HG03442 (cell line): ENCODE data around the gene ELL.
A peak's percentile ranks its signal among the peaks of the same experiment; 100 is the strongest.

Source experiments
- ATAC-seq: cut with Tn5 transposase; IDR thresholded peaks from one replicate; pipeline ENCODE4 v1.9.1; 2021; ENCODE audit warnings: mild to moderate bottlenecking, moderate library complexity; ENCODE audit not compliant: unreplicated experiment

ELL gene

DNA sequence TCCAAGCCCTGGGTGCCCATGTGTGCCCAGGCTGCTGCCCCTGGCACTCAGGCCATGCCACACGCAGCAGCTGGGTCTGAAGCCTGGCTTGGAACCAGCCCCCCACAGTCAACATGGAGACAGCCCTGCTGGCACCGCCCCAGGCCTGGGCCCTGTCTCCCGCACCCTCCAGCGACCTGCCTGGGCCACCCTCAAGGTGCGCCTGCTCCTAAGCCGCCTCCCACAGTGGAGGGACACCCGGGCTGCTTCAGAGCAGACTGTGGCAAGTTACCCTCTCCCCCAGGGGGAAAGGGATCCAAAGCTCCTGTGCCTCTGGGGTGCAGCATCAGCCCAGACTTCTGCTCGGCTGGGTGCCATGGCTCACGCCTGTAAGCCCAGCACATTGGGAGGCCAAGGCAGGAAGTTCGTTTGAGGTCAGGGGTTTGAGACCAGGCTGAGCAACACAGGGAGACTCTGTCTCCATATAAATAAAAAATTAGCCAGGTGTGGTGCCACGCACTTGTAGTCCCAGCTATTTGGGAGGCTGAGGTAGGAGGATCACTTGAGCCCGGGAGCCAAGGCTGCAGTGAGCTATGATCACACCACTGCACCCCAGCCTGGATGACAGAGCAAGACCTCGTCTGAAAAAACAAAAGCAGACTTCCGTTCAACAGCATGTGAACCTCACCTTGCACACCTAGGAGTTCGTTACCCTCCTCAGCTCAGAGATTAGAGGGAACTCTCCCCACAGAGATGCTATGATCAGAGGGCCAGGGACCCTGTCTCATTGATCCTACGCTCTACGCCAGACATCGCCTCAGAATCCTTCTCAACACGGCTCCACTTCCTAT lies 15.6 kb downstream of the ELL start:
- no peak for ATAC-seq

DNA sequence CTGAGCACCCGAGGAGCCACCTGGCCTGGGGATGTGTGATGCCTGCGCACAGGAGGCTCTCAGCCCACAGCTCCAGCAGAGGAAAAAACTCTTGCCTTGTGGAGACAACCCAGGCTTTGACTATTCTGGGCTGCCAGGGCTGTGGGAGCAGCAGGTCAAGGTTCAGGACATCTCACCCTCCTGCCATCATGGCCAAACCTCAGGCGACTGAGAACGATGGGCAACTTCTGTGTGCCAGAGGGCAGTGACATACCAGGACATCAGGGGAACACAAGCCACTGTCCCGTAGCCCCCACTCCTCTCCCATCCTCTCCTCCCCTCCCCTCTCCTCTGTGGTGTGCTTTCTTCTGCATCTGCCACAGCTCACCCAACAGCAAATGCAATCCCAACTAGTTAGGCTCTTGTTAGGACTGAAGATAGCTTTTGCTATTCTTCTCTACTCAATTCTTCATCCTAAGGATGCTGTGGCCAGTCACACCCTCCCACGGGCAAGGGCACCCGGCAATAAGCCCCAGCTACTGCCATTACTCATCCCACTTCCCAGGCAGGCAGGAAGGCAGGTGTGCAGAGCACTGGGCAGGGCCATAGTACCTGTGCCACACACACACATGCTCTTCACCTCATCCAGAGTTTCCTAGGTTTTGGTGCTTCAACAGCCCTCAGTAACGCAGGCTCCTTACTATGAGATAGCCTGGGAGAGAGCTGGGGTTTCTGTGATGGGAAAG lies 16.8 kb downstream of the ELL start:
- ATAC-seq = no peak

DNA sequence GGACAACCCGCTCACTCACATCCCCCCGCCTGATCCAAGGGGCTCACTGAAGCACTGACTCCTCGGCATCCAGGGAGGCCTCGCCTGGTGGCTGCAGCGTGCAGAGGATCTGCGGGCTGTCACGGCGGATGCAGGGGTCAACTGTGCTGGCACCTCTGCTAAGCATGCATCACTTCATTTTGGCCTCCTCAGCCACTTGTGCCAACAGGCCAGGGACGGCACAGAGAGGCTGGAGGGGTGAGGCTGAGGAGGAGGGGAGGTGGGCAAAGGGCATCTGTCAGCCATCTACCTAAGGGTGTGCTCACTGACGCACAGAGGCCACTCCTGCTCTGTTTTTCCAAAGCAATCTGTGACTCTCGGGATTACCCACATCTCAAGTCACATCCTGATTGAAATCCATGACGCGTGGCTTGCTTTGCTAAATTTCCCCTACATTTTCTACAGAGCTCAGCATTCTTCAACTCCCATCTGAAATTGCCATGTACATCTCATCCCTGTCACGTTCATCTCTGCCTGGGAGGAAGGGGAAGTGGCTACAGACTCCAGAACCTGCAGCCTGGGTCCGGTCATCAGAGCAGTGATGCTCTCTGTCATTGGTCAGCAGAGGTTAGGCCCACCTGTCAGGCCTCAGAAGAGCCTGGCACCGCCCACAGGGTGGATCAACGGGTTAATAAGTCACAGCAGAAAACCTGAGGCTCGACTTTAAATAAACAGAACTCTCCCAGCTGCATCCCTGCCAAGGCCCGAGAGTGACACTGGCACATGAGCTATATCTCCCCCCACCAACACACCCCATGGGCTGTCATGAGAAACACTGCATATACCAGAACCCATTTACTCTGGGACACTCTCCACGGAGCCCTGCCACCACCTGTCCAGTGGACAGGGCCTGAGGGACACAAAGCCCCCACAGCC lies 17.6 kb downstream of the ELL start:
- no peak for ATAC-seq

DNA sequence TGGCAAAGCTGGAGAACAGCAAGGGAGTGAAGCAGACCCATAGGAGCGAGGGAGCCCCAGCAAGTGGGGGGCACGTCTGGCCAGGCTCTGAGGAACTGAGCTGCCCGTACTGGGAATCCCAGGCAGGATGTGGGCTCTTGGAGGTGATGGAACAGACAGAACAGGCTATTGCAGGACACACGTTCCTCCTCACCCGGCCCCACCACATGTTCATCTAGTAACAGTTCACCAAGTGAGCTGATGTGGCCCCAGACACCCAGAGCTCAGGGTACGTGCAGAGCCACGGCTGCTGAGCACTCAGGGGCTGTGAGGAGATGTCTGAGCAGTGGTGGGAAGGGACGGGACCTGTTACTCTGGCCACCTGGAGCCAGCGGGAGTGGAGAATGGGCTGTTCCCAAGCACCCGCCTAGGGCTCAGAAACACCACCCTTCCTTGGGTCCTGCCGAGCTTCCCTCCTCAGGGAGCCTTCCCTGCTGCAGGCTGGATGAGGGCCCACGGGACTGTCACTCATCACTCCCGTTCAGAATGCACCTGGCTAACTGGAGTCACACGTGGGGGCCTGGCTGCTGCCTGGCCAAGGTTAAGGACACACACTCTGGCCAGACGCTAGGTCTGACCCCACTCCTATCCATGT lies 18.4 kb downstream of the ELL start:
- no peak for ATAC-seq

DNA sequence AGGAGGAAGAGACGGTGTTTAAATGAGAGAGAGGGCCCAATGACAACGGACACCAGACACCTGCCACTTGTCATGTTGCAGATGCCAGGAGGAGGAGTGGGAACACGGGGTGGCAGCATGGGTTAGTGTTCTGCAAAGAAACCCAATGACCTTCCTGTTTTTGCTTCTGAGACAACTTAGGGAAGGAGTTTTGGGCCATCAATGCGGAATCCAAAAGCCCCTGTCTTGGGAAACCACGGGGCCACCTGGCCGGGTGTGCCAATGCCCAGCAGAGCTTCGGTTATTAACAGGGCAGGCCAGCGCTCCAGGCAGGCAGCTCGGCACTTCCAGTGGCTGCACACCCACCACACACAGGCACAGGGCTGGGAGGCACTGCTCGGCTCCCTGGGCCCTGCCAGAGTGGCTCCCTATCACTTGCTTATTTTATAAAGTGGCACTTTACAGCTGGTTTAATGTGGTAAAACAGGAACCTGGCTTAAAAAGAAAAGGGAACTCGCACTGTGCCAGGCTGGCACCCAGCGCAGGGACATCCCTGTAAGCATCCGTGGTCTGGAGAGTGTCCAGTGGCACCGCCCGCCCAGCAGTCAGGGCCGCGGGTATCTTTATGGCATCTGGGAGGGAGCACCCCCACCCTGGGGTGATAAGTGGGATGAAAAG lies 19.1 kb downstream of the ELL start:
- no peak for ATAC-seq

DNA sequence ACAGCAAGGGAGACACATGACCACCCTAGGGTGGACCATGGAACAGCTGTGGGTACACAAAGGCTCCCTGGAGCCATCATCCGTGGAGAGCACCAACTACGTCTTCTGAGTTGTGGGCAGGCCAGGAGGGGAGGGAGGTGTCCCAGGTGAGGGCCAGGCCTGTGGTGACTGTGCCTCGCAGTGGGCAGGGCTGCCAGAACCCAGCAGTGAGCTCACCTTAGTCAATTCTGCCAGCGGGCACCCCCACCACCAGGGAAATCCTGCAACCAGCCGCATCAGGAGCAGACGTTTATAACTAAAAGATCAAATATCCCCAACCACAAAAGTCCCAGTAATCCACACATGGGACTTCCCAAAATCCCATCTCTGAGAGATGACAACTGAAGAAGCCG lies 19.6 kb downstream of the ELL start:
- ATAC-seq = no peak

DNA sequence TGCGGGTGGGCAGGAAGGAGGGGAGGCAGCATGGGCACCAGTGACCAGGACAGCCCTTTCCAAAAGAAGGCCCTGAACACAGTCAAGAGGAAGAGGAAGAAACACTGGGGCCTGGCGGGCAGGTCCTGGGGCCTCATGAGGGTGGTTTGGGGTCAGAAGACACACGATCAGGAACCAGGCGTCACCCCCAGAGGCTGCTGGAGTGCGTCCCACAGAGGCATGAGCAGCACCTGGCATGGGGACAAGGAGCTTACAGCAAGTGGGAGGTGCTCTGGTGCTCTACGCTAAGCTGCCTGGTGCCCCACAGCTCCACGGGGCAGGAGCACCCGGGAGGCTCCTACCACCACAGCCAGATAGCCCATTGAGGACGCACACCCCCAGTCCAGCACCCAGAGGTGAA lies 20.0 kb downstream of the ELL start:
- no peak for ATAC-seq

DNA sequence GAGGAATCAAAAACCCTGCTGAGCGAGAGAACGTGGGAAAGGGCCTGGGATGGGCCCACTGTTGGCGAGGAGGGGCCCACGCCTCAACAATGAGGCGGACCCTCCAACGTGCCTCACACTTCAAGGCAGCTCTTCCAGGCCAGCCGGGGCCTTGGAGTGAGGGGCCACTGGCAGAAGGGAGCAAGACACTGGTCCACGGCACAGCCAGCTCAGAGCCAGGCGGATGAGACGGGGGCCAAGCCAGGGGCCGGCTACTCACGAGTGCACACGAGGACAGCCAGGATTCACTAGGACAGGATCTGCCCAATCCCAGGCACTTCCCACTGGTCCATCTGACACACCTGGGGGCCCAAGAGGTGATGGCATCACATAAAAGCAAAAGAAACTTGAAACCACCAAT lies 20.5 kb downstream of the ELL start:
- ATAC-seq = no peak

DNA sequence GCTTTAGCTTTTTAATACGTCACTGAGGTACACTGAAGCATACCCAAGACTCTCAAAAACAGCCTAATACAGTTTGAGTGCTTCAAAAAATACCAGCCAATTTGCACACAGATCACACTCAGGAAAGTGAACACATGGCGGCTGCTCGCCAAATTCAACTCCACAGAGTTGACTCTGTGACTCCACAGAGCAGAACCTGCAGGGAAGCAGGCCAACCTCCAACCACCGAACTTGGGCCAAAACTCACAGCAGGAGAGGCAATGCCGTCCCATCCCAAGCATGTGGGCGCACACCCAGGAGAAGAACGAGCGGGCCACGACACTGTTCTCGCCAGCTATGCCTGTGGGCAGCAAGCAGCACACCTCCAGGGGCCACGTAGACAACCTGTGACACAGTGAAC lies 21.1 kb downstream of the ELL start:
- no peak for ATAC-seq

DNA sequence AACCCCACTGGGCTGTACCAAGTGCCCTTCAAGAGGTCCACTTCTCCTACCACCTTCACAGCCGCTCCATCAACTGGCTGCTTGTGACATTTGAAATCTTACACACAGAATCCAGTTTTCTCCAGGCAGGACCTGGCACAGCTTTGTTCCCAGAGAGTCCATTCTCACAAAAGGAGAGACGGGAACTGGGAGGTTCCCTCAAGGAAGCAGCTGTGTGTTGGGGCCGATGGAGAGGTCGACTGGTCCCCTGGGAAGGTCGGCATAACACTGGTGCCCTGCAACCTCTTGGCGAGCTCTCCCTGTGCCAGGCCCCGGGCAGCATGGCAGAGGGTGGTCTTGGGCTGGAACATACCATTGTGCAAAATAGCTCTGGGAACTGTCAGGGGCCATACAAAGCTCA lies 21.5 kb downstream of the ELL start:
- ATAC-seq = no peak

DNA sequence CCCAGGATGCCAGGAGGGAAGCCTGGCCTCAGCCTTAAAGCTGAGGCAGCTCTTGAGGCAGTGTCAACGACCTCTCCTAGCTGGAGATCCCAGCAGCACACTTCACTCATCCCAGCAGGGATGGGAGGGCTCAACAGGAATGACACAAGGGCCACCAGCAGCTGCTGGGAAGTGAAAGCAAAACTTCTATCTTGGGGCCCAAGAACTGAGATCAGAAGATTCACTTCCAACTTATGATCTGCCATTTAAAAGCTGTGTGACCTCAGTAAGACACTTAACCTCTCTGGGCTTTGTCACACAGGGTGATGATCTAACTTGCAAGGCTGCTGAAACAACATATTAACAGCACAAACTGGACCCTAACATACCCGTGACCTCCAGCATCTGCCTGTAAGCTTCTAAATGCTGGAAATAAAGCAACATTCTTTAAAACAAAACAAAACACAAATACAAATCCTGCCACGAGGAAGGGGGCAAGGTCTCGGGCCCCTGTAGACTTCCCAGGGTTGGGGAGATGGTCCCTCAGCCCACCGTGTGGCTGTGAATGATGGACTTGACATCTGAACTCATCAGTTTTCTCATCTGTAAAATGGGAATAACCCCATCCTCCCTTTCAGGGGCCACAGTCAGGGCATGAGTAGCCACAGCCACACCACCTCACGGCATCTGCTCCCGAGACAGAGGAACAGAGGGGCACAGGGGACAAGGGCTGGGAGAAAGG lies 22.7 kb downstream of the ELL start:
- ATAC-seq = no peak

DNA sequence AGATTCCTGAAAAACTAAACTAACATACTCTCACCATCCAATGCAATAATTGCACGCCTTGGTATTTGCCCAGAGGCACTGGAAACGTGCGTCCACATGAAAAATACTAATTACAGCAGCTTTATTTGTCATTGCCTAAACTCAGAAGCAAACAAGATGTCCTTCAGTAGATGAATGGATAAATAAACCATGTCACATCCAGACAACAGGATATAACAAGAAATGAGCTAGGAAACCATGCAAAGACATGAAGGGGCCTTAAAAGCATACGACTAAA lies 25.0 kb downstream of the ELL start:
- ATAC-seq = no peak

DNA sequence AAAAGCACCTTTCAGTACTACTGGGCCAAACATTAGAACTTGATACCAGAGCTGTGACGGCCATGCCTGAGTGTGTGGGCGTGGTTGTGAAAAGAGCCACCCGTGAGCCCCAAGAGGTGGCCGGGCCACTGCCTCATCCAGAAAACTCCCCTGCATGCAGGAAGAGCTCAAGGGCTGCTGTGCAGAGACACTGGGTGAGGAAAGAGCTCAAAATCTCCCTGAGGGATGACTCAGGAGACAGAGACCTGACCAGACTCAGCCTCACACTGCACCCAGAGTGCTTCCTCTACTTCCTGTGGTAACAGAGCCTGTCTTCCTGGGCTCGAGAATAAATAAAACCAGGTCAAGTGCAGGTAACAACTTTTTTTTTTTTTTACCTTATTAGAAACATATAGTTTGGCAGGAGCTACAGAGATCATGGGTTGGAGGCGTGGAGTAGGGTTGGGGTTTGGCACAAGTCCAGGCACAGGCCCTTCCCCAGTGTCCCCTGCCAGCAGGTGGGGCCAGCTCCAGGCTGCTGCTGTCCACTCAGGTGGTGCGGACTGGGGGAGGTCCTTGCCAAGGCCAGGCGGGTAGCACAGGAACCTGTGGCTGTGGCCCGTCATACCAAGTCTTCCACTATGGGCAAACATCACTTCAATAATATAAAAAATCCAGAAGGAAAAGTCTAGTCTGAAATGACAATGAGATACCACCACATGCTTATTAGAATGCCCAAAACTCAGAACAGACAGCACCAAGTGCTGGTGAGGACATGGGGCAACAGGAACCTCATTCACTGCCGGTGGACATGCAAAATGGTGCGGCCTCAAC lies 25.5 kb downstream of the ELL start:
- ATAC-seq = peak; percentile 69

DNA sequence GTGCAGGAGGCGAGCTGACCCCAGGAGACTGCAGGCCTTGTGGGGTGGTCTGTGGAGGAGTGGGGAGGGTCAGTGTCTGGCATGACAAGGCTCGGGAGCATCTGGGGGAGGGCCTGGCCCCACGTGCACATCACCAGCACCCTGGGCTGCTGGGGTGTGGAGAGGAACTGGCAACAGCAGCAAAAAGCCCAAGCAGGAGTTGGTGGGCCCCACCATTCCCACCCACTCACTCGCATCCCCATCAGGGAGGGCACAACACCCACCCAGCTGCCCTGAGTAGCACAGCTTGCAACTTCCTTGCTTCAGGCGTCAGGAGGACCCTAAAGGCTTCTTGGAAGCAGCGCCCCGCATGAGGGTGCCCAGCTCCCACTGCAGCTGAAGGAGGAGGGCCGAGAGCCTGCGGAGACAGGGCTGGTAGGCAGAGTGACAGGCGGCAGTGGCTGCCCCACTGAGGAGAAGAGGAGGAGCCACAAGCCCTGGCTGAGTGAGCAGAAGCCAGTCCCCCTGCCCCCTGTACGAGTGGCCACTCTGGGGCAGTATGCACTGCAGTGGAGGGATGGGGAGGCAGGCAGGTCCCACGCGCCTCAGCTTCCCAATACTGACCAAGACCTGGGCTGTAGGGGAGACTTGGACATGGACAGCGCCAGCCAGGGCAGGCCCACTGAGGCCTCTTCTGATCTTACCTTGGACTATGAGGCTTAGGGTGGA lies 26.5 kb downstream of the ELL start:
- no peak for ATAC-seq

DNA sequence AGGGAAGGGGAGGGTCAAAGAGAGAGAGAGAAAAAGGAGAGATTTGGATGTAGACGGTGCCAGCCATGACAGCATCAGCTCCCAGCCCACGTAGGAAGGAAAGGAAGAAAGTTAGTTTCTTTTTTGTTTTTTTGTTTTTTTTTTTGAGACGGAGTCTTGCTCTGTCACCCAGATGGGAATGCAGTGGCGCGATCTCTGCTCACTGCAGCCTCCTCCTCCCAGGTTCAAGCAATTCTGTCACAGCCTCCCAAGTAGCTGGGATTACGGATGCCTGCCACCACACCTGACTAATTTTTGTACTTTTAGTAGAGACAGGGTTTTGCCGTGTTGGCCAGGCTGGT lies 27.6 kb downstream of the ELL start:
- ATAC-seq = no peak

DNA sequence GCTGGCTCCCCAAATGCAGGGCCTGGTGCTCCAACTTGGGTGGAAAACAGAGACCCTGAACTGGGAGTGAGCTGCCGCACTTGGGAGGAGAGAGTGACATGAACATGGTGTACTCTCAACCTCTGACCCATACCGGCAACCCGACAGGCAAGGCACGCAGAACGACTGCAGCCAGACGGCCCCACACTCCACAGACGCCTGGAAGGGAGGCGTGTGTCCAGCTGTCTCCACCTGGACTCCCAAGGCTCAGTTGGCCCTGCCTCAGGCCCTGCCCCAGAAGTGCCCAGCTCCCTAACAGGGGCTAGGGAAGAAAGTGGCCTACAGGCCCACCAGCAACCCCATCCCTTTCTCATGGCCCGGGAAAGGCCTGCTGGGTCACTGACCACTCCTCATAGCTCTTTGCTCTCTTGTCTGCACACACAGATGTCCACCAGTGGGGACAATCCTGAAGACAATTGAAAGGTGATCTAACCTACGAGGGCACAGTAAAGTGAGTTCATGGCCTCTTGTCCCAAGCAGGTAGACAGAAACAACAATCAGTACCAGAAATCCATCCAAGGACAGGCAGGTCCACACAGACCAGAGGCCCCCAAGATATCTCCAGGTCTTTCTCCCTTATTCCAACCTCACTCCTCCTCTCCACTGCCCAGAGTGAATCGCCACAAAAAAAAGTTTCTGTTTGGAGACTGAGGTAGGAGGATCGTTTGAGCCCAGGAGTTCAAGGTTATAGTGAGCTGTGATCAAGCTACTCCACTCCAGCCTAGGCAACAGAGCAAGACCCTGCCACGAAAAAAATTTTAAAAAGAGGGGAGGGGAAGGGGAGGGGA lies 28.2 kb downstream of the ELL start:
- no peak for ATAC-seq

DNA sequence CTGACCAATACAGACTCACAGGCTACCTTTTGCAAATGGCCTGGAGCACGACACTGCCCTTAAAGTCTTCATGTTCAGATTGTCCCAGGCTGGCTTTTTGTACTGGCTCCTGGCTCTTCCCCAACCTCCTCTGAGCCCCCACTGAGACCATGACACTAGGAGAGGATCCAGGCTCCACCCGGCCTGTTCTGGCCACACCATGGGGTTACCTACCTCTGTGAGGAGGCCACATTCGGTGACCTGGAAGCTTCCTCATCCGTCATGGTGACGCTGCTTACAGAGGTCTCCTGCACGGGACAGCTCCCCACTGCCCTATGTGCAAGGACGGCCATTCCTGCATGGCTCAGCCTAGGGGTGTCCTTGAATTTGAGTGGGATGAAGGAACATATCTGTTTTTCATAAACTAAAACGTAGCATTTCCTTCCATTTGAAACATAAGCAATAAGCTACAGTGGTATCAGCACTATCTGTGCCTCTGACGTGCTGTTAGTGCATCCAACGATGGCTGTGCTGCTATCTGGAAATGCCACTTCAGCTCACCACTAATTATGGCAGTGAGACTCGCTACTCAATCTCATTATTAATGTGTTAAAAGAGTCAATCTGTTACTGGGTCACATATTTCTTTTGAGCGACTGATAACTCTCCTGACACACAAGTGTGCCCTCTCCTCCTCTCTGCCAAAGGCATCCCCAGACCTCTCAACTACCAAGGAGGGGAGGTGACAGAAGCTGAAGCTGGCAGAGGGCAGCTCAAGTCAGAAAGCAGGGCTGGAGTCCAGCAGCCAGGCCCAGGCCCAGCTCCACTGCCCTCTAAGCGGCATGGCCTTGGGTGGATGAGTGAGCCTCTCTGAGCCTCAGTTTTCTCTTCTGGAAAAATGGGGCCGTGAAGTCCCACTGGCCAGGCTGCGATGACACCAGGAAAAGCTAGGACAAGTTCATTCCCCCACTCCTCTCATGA lies 29.6 kb downstream of the ELL start:
- ATAC-seq = no peak
